A549 (cell line): ENCODE data around the gene TRANK1. TPM values are rescaled to one million over a fixed set of nuclear protein-coding genes. Genes with fewer than 3 reads are reported as not detected.

ENCODE experiments used
- ATAC-seq, 2 experiments: fragments of 200-7000 bp in 1 of 2; fragments of >200 bp in 1 of 2; cut with Nextera tagmentation in 1 of 2; cut with Tn5 transposase in 1 of 2; 3 replicates each; pipeline versions ENCODE4 v1.8.0 to v1.9.1; 2018 to 2020; ENCODE audit warnings: mild to moderate bottlenecking in 1 of 2, moderate library complexity in 1 of 2
- CTCF ChIA-PET: fragments of 300-600 bp; sonication (Branson Sonifier 250); formaldehyde crosslinking; extraction: SDS; loops from one replicate; lab custom pipeline; 2021; ENCODE audit warnings: antibody characterized with exemption, inconsistent platforms; lab: Yijun Ruan, JAX
- POLR2A ChIA-PET: fragments of 350-600 bp; formaldehyde crosslinking; extraction: SDS; loops from one replicate; lab custom pipeline; 2021; ENCODE audit warnings: antibody characterized with exemption, inconsistent platforms; lab: Yijun Ruan, JAX
- DNase-seq, 2 experiments: peaks; one replicate each; pipeline versions ENCODE4 v3.0.0 to v3.0.0-alpha.2; 2011 to 2016; ENCODE audit warnings: low read depth in 1 of 2, low spot score in 1 of 2
- FAIRE-seq: peaks from 2 replicates; lab custom pipeline; 2011; peaks lifted over from hg19 to GRCh38; lab: Jason Lieb, UNC
- H3K27ac ChIP-seq, 2 experiments: fragments of >200 bp; sonication (Bioruptor Twin); formaldehyde crosslinking; 3 replicates each; pipeline ENCODE4 v1.5.1; 2016 to 2017
- H3K4me1 ChIP-seq: fragments of >200 bp; sonication (Bioruptor Twin); formaldehyde crosslinking; 3 replicates; pipeline ENCODE4 v1.6.1; 2016
- H3K4me2 ChIP-seq: fragments of >200 bp; sonication (Bioruptor Twin); formaldehyde crosslinking; 3 replicates; pipeline ENCODE4 v1.6.1; 2016
- H3K4me3 ChIP-seq: fragments of >200 bp; sonication (Bioruptor Twin); formaldehyde crosslinking; 3 replicates; pipeline ENCODE4 v1.5.1; 2016
- H3K9me3 ChIP-seq: fragments of >200 bp; sonication (Bioruptor Twin); formaldehyde crosslinking; 3 replicates; pipeline ENCODE4 v1.6.1; 2016
- BCL3 ChIP-seq: fragments of >200 bp; sonication (Bioruptor Twin); formaldehyde crosslinking; IDR thresholded peaks from 3 replicates; pipeline ENCODE4 v1.6.1; 2016
- CBX8 ChIP-seq: fragments of 200-600 bp; sonication (generic); IDR thresholded peaks from 2 replicates; pipeline ENCODE4 v1.6.1; 2016
- E2F6 ChIP-seq: IDR thresholded peaks from 2 replicates; pipeline ENCODE4 v1.6.1; 2012; ENCODE audit warnings: low read depth, borderline replicate concordance
- EHF ChIP-seq: fragments of 250-450 bp; sonication (Bioruptor Pico); IDR thresholded peaks from 2 replicates; pipeline ENCODE4 v1.5.0; 2020; ENCODE audit warnings: mild to moderate bottlenecking
- ESRRA ChIP-seq: fragments of 150-350 bp; IDR thresholded peaks from 2 replicates; pipeline ENCODE4 v1.6.1; 2014; ENCODE audit warnings: mild to moderate bottlenecking, low read length, borderline replicate concordance
- FOXS1 ChIP-seq: fragments of 250-450 bp; sonication (Bioruptor Pico); IDR thresholded peaks from 2 replicates; pipeline ENCODE4 v1.5.0; 2020; ENCODE audit warnings: mild to moderate bottlenecking, moderate library complexity
- GATA3 ChIP-seq: IDR thresholded peaks from 2 replicates; pipeline ENCODE4 v1.6.1; 2012; ENCODE audit warnings: borderline replicate concordance
- HEYL ChIP-seq: fragments of 250-450 bp; sonication (Bioruptor Pico); IDR thresholded peaks from 2 replicates; pipeline ENCODE4 v1.8.0; 2021; ENCODE audit warnings: mild to moderate bottlenecking, moderate library complexity
- HMGXB4 ChIP-seq: fragments of 250-450 bp; sonication (Bioruptor Pico); IDR thresholded peaks from 2 replicates; pipeline ENCODE4 v1.5.0; 2021; ENCODE audit warnings: mild to moderate bottlenecking, moderate library complexity, borderline replicate concordance
- HOXA7 ChIP-seq: fragments of 250-450 bp; sonication (Bioruptor Pico); IDR thresholded peaks from 2 replicates; pipeline ENCODE4 v1.5.0; 2020; ENCODE audit warnings: mild to moderate bottlenecking, moderate library complexity
- HOXB13 ChIP-seq: fragments of 250-450 bp; sonication (Bioruptor Pico); IDR thresholded peaks from 2 replicates; pipeline ENCODE4 v1.5.0; 2020; ENCODE audit warnings: low read depth, mild to moderate bottlenecking, moderate library complexity
- KDM1A ChIP-seq: fragments of 200-600 bp; sonication (generic); IDR thresholded peaks from 2 replicates; pipeline ENCODE4 v1.6.1; 2016; ENCODE audit warnings: low read depth, mild to moderate bottlenecking
- MAFK ChIP-seq: fragments of 450-650 bp; IDR thresholded peaks from 2 replicates; pipeline ENCODE4 v1.6.1; 2014; ENCODE audit not compliant: partially characterized antibody
- MAX ChIP-seq: IDR thresholded peaks from 2 replicates; pipeline ENCODE4 v1.6.1; 2012
- MYC ChIP-seq: IDR thresholded peaks from 2 replicates; pipeline ENCODE4 v1.6.1; 2012; ENCODE audit warnings: mild to moderate bottlenecking, inconsistent platforms, low read length, improper control_type of control experiment, borderline replicate concordance
- NFE2L2 ChIP-seq: fragments of 150-350 bp; conservative IDR thresholded peaks from 2 replicates; pipeline ENCODE4 v1.6.1; 2014; ENCODE audit warnings: low read length
- POLR2A ChIP-seq: IDR thresholded peaks from 2 replicates; pipeline ENCODE4 v1.6.1; 2012; ENCODE audit warnings: mild to moderate bottlenecking, low read length
- POLR2AphosphoS2 ChIP-seq: conservative IDR thresholded peaks from 2 replicates; pipeline ENCODE4 v1.6.1; 2012; ENCODE audit warnings: low read length, improper control_type of control experiment, inconsistent platforms
- RAD21 ChIP-seq, 2 experiments: fragments of >200 bp in 1 of 2; sonication (Bioruptor Twin) in 1 of 2; formaldehyde crosslinking in 1 of 2; IDR thresholded peaks in 1 of 2; conservative IDR thresholded peaks in 1 of 2; 2 replicates in 1 of 2; 3 replicates in 1 of 2; pipeline ENCODE4 v1.6.1; 2012 to 2018; ENCODE audit warnings: inconsistent platforms in 1 of 2
- RARB ChIP-seq: fragments of 250-450 bp; sonication (Bioruptor Pico); IDR thresholded peaks from 2 replicates; pipeline ENCODE4 v1.8.0; 2021; ENCODE audit warnings: mild to moderate bottlenecking, moderate library complexity
- RNF2 ChIP-seq: fragments of 200-600 bp; sonication (generic); IDR thresholded peaks from 2 replicates; pipeline ENCODE4 v1.6.1; 2016; ENCODE audit warnings: low read depth, mild to moderate bottlenecking, antibody characterized with exemption, moderate library complexity, borderline replicate concordance
- SMC3 ChIP-seq: fragments of >200 bp; sonication (Bioruptor Twin); formaldehyde crosslinking; IDR thresholded peaks from 3 replicates; pipeline ENCODE4 v1.6.1; 2018; ENCODE audit warnings: inconsistent platforms
- SREBF2 ChIP-seq: fragments of 450-650 bp; IDR thresholded peaks from 2 replicates; pipeline ENCODE4 v1.6.1; 2014; ENCODE audit warnings: mild to moderate bottlenecking, moderate library complexity
- TFCP2L1 ChIP-seq: fragments of 250-450 bp; sonication (Bioruptor Pico); IDR thresholded peaks from 2 replicates; pipeline ENCODE4 v1.5.0; 2021; ENCODE audit warnings: mild to moderate bottlenecking
- TP53 ChIP-seq: fragments of 250-450 bp; sonication (Bioruptor Pico); IDR thresholded peaks from 2 replicates; pipeline ENCODE4 v1.5.0; 2021; ENCODE audit warnings: mild to moderate bottlenecking, moderate library complexity
- USF2 ChIP-seq: fragments of 450-650 bp; IDR thresholded peaks from 2 replicates; pipeline ENCODE4 v1.6.1; 2014; ENCODE audit warnings: antibody characterized with exemption
- ZFP36 ChIP-seq: fragments of 450-650 bp; IDR thresholded peaks from 2 replicates; pipeline ENCODE4 v1.6.1; 2014; ENCODE audit warnings: borderline replicate concordance; ENCODE audit not compliant: partially characterized antibody
- ZNF302 ChIP-seq: fragments of 250-450 bp; sonication (Bioruptor Pico); IDR thresholded peaks from 2 replicates; pipeline ENCODE4 v1.9.0; 2021; ENCODE audit warnings: inconsistent platforms, mild to moderate bottlenecking, moderate library complexity
- WGBS: methylation state at CpG from one replicate; pipeline ENCODE4 v1.1.6; 2017; ENCODE audit errors: missing lambda C conversion rate; 5-methylcytosine and 5-hydroxymethylcytosine counted together
- polyA plus RNA-seq, 4 experiments: library from polyadenylated mRNA; depleted of rRNA in 3 of 4; stranded (reverse); fragments of >200 nt; fragmentation: RNase III in 1 of 4; extraction: RNeasy Plus Mini Kit Qiagen cat#74134 plus additional on column Dnase treatment in 1 of 4; gene quantifications; 2 replicates in 3 of 4; 3 replicates in 1 of 4; pipeline ENCODE4 v1.2.3, GENCODE V29; 2011 to 2017

The TRANK1 gene
- polyA plus RNA-seq, 2 of the 4 experiments (the other 2 are of a cell fraction) = 0.58 to 3.2 TPM

- TF ChIP-seq SREBF2 = no peak
- no peak for TF ChIP-seq TFCP2L1 (CRISPR knock-in tag)
- no peak for TF ChIP-seq RAD21 (conservative IDR thresholded peaks at IDR 0.05 in 1 of 2, IDR thresholded peaks at IDR 0.05 in 1 of 2)
- no peak for TF ChIP-seq NFE2L2
- TF ChIP-seq MAFK = peak; percentile 14
- TF ChIP-seq CBX8 = no peak
- no peak for ATAC-seq
- no peak overlapping the region for H3K27ac ChIP-seq
- no peak overlapping the region for H3K4me3 ChIP-seq
- WGBS = 73% methylated on average over 5 of the region's 5 CpGs
- DNase-seq = no peak
- no peak overlapping the region for H3K4me2 ChIP-seq
- no peak for FAIRE-seq
- ChIA-PET POLR2A (no interaction called here), CTCF (interaction anchor here (1.0 to 3.0 kb wide), 3 partner anchors 11 to 55 kb away, joined by 3 to 13 read pairs (median 3); no protein-coding TSS in a partner anchor)
- no peaks in the 10 kb centered on the region for H3K4me1 ChIP-seq
- H3K9me3 ChIP-seq = peaks cover 15% of the 10 kb centered on the region
Observed at GRCh38 chr3:36803091-36803791, 141.6 kb downstream of the TRANK1 start.

- FAIRE-seq = no peak
- Histone ChIP-seq H3K4me3 (no peak overlapping the region), H3K9me3 (peaks cover 5% of the 10 kb centered on the region; the same call in 1 of the 3 replicates), H3K27ac (no peak overlapping the region), H3K4me1 (no peaks in the 10 kb centered on the region), H3K4me2 (no peak overlapping the region)
- ChIA-PET POLR2A (no interaction called here), CTCF (no interaction called here)
- TF ChIP-seq POLR2A (no peak), HOXB13 (no peak), ZNF302 (CRISPR knock-in tag) (no peak), HEYL (CRISPR knock-in tag) (no peak), RARB (CRISPR knock-in tag) (no peak), MYC (no peak), HOXA7 (CRISPR knock-in tag) (no peak), POLR2AphosphoS2 (no peak), KDM1A (no peak), ZFP36 (no peak), BCL3 (no peak), HMGXB4 (CRISPR knock-in tag) (no peak), NFE2L2 (no peak), EHF (CRISPR knock-in tag) (no peak), E2F6 (no peak)
- 0% methylated on average over 3 of the region's 3 CpGs for WGBS
- no peak for ATAC-seq
- DNase-seq = no peak
Observed at GRCh38 chr3:36800533-36801116, 144.2 kb downstream of the TRANK1 start.

- H3K4me2 ChIP-seq = no peak overlapping the region
- TF ChIP-seq TP53 (no peak), BCL3 (no peak), RNF2 (no peak), MAX (no peak), GATA3 (no peak), FOXS1 (CRISPR knock-in tag) (no peak), NFE2L2 (no peak), SMC3 (no peak), ESRRA (no peak), USF2 (no peak)
- CTCF ChIA-PET = no interaction called here
- H3K9me3 ChIP-seq = no peaks in the 10 kb centered on the region
- no peak overlapping the region for H3K27ac ChIP-seq
- no peak for ATAC-seq
- H3K4me3 ChIP-seq = no peak overlapping the region
- DNase-seq = peak in 1 of 2 experiments; percentile 12
- no peaks in the 10 kb centered on the region for H3K4me1 ChIP-seq
- FAIRE-seq = no peak
- POLR2A ChIA-PET = no interaction called here
Observed at GRCh38 chr3:36796881-36797280, 148.0 kb downstream of the TRANK1 start.
